ENCODE data around the gene CCL5.

DNA sequence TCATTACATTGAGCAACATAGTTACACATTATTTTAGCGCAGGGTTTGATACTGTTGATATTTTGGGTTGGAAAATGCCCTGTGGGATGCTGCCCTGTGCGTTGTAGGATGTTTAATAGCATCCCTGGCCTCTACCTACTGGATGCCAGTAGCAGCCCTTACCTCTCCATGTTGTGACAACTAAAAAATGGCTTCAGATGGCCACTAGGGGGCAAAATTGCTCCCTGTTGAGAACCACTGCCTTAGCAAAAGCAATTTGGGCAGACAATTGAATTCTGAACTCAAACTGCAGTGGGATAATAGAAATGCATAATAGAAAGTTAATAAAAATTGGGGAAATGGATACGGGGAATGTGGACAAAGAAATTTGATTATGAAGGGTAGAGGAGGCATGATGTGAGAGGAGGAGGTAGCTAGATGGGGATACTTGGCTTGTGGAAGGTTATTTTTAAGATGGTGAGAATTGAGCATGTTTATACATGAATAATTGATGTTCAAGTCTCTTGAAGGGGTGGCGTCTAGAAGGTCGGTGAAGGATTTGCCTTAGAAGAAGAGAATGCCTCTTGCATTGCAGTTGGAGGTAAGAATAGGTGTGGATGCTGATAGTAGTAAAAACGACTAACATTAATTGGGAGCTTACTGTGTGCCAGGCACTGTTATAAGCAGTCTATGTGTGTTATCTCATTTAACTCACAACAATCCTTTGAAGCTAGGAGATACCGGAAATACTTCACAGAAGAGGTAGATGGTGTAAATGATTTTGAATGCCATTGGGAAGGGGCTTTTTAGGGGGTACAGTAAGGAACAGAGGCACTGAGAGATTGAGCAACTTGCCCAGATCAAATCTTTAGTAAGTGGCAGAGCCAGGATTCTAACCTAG lies 30.5 kb downstream of the CCL5 start:
- no peak for TF ChIP-seq TCF7 (IDR thresholded peaks at IDR 0.05; ENCODE audit: borderline replicate concordance)
- TF ChIP-seq POLR2A (IDR thresholded peaks at IDR 0.05; ENCODE audit: low read depth, low read length): no peak

All from GM12878 (cell line).